ENCODE results near the gene ARRB1. TPM values are rescaled to one million over a fixed set of nuclear protein-coding genes. Genes with fewer than 3 reads are reported as not detected.

ARRB1 gene
- total and polyA plus RNA-seq, 9 of the 15 experiments (the other 6 are each of a cell fraction or from before 2014, with no cell fraction given): 6.6 to 45.4 (median 28.5) TPM

- TF ChIP-seq PKNOX1 (IDR thresholded peaks at IDR 0.05) (peak; percentile 62; the same call in 1 of the 2 replicates), ZNF121 (CRISPR knock-in tag; conservative IDR thresholded peaks at IDR 0.05) (no peak), RAD21 (CRISPR knock-in tag; conservative IDR thresholded peaks at IDR 0.05 in 1 of 2, IDR thresholded peaks at IDR 0.05 in 1 of 2) (peak; percentile 92 to 94), ZNF445 (CRISPR knock-in tag; IDR thresholded peaks at IDR 0.05; ENCODE audit: low read depth) (no peak), GTF3C2 (IDR thresholded peaks at IDR 0.05; ENCODE audit: borderline replicate concordance, extremely low read depth, insufficient read length) (no peak), DEAF1 (CRISPR knock-in tag; IDR thresholded peaks at IDR 0.05) (peak; percentile 76), COPS2 (conservative IDR thresholded peaks at IDR 0.05) (no peak), VEZF1 (CRISPR knock-in tag; IDR thresholded peaks at IDR 0.05) (peak; percentile 41), RCOR1 (IDR thresholded peaks at IDR 0.05; ENCODE audit: borderline replicate concordance in 1 of 2, low read depth in 2 of 2, low read length in 2 of 2) (peak in 1 of 2 experiments; percentile 34; a peak in 1 of 4 replicates), ARID2 (IDR thresholded peaks at IDR 0.05) (peak; percentile 38; the same call in 1 of the 2 replicates), CTBP1 (IDR thresholded peaks at IDR 0.05; ENCODE audit: borderline replicate concordance) (peak; percentile 35; the same call in 1 of the 2 replicates), ATF1 (CRISPR knock-in tag; IDR thresholded peaks at IDR 0.05) (no peak), ATF1 (tag; IDR thresholded peaks at IDR 0.05) (peak; percentile 40; the same call in 1 of the 2 replicates), PREB (CRISPR knock-in tag; IDR thresholded peaks at IDR 0.05) (no peak), FOXK2 (conservative IDR thresholded peaks at IDR 0.05 in 1 of 2, IDR thresholded peaks at IDR 0.05 in 1 of 2; ENCODE audit: low read depth in 2 of 2) (peak; percentile 68 to 81; a peak in 3 of 4 replicates)
These were observed 22.8 kb downstream of the ARRB1 start (continued) for GRCh38 chr11:75328426-75329277.
